Mesodermal cell (in vitro differentiated cells): ENCODE measurements around the gene CMTM8.

Experiments
- H3K27ac ChIP-seq: 2 replicates; pipeline ENCODE4 v1.7.0; 2013; ENCODE audit warnings: mild to moderate bottlenecking, low read depth, low read length, moderate library complexity; ENCODE audit not compliant: severe bottlenecking
- H3K36me3 ChIP-seq: 2 replicates; pipeline ENCODE4 v1.7.1; 2013; ENCODE audit warnings: mild to moderate bottlenecking, low read length, moderate library complexity; ENCODE audit not compliant: control insufficient read depth, insufficient read depth
- H3K4me1 ChIP-seq: one replicate; pipeline ENCODE4 v1.7.1; 2013; ENCODE audit warnings: mild to moderate bottlenecking, low read length; ENCODE audit not compliant: insufficient read depth, control insufficient read depth, poor library complexity, severe bottlenecking
- H3K4me3 ChIP-seq: 2 replicates; pipeline ENCODE4 v1.7.0; 2013; ENCODE audit warnings: low read length, control low read depth, mild to moderate bottlenecking; ENCODE audit not compliant: insufficient read depth, poor library complexity, severe bottlenecking; ENCODE audit errors: extremely low read depth
- H3K9me3 ChIP-seq: 2 replicates; pipeline ENCODE4 v1.7.1; 2013; ENCODE audit warnings: mild to moderate bottlenecking, low read length, moderate library complexity; ENCODE audit not compliant: control insufficient read depth
- WGBS, 2 experiments: methylation state at CpG; one replicate each; pipeline ENCODE4 v1.1.5; 2013; ENCODE audit warnings: missing lambda C conversion rate in 2 of 2; ENCODE audit not compliant: insufficient coverage in 2 of 2; 5-methylcytosine and 5-hydroxymethylcytosine counted together

CMTM8 gene

DNA sequence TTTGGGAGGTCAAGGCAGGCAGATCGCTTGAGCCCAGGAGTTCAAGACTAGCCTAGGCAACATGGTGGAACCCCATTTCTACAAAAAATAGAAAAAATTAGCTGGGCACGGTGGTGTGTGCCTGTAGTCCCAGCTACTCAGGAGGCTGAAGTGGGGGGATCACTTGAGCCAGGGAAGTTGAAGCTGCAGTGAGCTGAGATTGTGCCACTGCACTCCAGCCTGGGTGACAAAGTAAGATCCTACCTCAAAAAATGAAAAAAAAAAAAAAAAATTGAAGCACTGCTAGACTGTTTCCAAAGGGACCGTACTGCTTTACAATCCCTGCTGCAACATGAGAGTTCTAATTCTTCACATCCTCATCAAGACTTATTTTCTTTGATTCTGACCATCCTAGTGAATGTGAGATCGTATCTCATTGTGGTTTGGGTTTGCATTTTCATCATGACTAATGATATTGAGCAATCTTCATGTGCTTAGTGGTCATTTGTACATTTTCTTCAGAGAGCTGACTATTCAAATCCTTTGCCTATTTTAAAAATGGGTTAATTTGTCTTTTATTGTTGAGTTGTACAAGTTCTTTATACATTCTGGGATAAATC is 10.8 kb downstream of the CMTM8 start:
- Histone ChIP-seq H3K27ac (no peak overlapping the region), H3K9me3 (no peaks in the 10 kb centered on the region), H3K4me1 (no peaks in the 10 kb centered on the region), H3K4me3 (no peak overlapping the region), H3K36me3 (no peaks in the 10 kb centered on the region)
- WGBS, 2 experiments, result 100% methylated on average over 1 of the region's 4 CpGs; no CpG with 5 or more reads in 1 of the 2 experiments

DNA sequence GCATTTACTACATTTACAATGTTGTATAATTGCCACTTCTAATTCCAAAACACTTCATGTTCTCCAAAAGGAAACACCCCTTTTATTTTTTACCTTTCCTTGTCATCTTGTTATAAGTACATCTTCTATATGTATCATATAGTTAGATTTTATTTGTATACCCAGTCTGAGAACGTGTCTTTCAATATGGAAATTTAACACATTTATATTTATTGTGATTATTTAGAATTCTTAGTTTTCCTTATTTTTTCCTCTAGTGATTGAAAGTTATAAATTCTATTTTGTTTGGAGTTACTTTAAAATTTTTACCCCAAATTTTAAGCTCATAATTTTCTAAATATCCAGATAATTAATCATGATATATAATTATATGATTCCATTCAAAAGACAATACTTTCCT is 15.8 kb downstream of the CMTM8 start:
- H3K9me3 ChIP-seq, result no peaks in the 10 kb centered on the region
- WGBS, 2 experiments, result no CpG with 5 or more reads among the region's 1 CpG
- H3K4me3 ChIP-seq, result no peak overlapping the region
- H3K4me1 ChIP-seq, result no peaks in the 10 kb centered on the region
- H3K36me3 ChIP-seq, result no peaks in the 10 kb centered on the region
- H3K27ac ChIP-seq, result no peak overlapping the region

- H3K27ac ChIP-seq, result no peak overlapping the region
- WGBS, 2 experiments, result 89 to 100% methylated on average over 1 of the region's 2 CpGs
- no peak overlapping the region for H3K4me3 ChIP-seq
- no peaks in the 10 kb centered on the region for H3K36me3 ChIP-seq
- H3K9me3 ChIP-seq, result no peaks in the 10 kb centered on the region
- H3K4me1 ChIP-seq, result no peaks in the 10 kb centered on the region
Measured at GRCh38 chr3:32255345-32255744, 16.9 kb downstream of the CMTM8 start.

DNA sequence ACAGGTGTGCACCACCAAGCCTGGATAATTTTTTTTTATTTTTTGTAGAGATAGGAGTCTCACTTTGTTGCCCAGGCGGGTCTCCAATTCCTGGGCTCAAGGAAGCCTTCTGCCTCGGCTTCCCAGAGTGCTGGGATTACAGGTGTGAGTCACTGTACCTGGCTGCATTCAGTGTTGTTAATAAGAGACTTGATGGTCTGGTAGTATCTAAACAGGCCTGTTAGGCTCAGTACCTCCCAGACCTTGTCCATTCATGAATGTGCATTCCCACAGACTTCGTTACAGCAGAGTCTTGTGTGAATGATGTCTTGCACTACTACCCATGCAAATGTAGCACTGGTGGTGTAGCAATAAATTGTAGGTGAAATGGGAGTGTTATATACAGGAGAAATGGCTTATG is 17.7 kb downstream of the CMTM8 start:
- H3K36me3 ChIP-seq, result no peaks in the 10 kb centered on the region
- no peak overlapping the region for H3K27ac ChIP-seq
- 100% methylated on average over 1 to 3 of the region's 3 CpGs for WGBS, 2 experiments
- H3K4me1 ChIP-seq, result no peaks in the 10 kb centered on the region
- no peaks in the 10 kb centered on the region for H3K9me3 ChIP-seq
- H3K4me3 ChIP-seq, result no peak overlapping the region

DNA sequence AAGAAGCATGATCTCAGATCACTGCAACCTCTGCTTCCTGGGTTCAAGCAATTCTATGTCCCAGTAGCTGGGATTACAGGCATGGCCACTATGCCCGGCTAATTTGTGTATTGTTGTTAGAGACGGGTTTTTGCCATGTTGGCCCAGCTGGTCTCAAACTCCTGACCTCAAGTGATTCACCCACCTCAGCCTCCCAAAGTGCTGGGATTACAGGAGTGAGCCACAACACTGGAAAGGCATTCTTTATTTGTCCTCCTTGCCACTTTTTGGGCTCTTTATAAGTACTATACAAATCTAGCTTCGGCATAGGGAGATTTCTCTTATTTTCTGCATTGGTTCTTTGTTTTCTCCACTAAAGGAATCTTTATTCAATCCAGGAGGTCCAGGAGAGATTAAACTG is 18.6 kb downstream of the CMTM8 start:
- Histone ChIP-seq H3K9me3 (no peaks in the 10 kb centered on the region), H3K36me3 (no peaks in the 10 kb centered on the region), H3K4me3 (no peak overlapping the region), H3K27ac (no peak overlapping the region), H3K4me1 (no peaks in the 10 kb centered on the region)
- WGBS, 2 experiments, result 86% methylated on average over 3 of the region's 3 CpGs; no CpG with 5 or more reads in 1 of the 2 experiments

GRCh38 chr3:32257641-32258438 is 19.4 kb downstream of the CMTM8 start:
- Histone ChIP-seq H3K4me1 (no peaks in the 10 kb centered on the region), H3K9me3 (no peaks in the 10 kb centered on the region), H3K4me3 (no peak overlapping the region), H3K36me3 (no peaks in the 10 kb centered on the region), H3K27ac (no peak overlapping the region)
- WGBS, 2 experiments, result 95 to 96% methylated on average over 3 of the region's 6 CpGs

DNA sequence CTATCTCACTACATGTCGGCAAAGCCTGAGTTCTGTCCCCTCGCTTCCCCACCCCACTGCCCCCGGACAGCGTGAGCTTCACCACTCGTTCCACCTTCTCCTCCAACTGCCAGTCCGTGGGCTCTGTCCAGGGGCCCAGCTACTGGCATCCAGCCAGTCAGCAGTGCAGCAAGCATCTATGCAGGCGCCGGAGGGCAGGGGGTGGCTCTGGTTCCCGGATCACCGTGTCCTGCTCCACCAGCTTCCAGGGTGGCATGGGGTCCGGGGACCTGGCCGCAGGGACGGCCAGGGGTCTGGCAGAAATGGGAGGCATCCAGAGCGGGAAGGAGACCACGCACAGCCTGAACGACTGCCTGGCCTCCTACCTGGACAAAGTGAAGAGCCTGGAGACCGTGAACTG is 20.4 kb downstream of the CMTM8 start:
- no peaks in the 10 kb centered on the region for H3K36me3 ChIP-seq
- no peak overlapping the region for H3K4me3 ChIP-seq
- H3K4me1 ChIP-seq, result no peaks in the 10 kb centered on the region
- no peaks in the 10 kb centered on the region for H3K9me3 ChIP-seq
- 90 to 98% methylated on average over 12 to 17 of the region's 17 CpGs for WGBS, 2 experiments
- H3K27ac ChIP-seq, result no peak overlapping the region

DNA sequence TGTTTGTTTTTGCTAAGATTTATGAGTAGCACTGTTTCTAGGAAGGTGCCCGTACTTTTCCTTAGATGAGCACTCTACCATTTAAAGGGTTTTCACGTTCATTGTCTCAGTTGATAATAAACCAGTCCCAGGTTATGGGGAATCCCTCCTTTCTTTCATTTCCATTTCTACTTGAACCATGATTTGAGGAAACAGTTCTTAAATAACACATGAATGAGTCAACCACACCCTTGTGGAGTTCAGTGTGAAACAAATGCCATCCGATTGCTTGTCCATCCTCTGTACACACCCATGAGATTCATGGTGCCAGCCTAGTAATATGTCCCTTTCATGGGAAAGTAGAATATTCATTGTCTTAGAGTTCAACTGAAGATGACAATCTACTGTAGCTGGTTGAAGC is 23.1 kb downstream of the CMTM8 start:
- Histone ChIP-seq H3K36me3 (no peaks in the 10 kb centered on the region), H3K27ac (no peak overlapping the region)
- WGBS, 2 experiments, result 60 to 100% methylated on average over 1 of the region's 3 CpGs

DNA sequence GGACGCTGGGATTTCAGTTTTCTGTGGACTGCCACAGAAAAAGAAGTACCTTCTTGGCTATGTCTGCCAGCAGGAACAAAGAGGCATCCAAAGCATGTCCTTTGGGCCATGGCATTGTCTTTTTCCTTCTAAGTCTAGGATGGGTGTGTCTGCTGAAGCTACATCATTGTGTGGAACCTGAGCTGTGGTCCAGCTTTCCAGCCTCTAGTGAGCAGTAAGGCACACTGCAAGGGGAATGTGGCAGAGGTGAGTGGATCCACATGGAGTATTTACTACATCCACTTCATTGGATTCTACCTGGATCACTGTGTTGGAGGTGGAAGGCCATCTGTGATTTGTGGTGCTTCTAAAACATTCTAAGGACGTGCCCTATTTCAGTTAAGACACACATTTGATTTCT is 23.7 kb downstream of the CMTM8 start:
- no peaks in the 10 kb centered on the region for H3K4me1 ChIP-seq
- 100% methylated on average over 1 of the region's 2 CpGs for whole genome bisulfite sequencing, 2 experiments
- H3K36me3 ChIP-seq, result no peaks in the 10 kb centered on the region
- no peak overlapping the region for H3K4me3 ChIP-seq
- no peak overlapping the region for H3K27ac ChIP-seq
- no peaks in the 10 kb centered on the region for H3K9me3 ChIP-seq

More for the DNA sequence above, 23.1 kb downstream of the CMTM8 start:
- H3K9me3 ChIP-seq, result no peaks in the 10 kb centered on the region
- H3K4me1 ChIP-seq, result no peaks in the 10 kb centered on the region
- no peak overlapping the region for H3K4me3 ChIP-seq

DNA sequence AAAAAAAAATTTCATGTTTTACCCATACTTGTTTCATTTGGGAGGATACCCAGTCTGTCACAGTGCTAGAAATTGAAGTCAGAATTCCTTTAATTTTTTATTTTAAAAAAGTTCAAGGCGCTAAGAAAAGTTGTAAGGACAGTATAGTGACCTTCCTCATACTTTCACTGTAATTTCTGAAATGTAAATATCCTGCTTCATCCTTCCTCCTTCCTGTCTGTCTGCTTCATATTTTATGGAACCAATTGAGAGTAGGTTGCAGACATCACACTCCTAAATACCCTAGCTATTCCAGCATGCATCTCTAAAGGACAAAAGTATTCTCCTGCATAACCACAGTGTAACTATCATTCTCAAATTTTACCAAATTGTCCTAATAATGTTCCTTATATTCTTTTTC is 35.8 kb downstream of the CMTM8 start:
- no peak overlapping the region for H3K27ac ChIP-seq
- WGBS, 2 experiments, result no CpG with 5 or more reads among the region's 1 CpG

DNA sequence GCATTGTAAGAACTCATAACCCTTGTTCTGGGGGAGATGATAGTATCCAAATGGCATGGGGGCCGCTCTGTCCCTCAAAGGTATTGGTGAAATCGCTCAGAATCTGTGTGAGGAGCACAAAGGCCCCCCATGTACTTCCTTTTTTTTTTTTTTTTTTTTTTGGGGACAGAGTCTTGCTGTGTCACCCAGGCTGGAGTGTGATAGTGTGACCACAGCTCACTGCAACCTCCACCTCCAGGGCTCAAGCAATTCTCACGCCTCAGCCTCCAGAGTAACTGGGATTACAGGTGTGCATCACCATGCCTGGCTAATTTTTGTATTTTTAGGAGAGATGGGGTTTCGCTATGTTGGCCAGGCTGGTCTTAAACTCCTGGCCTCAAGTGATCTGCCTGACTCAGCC is 37.0 kb downstream of the CMTM8 start:
- Histone ChIP-seq H3K27ac (no peak overlapping the region), H3K36me3 (no peaks in the 10 kb centered on the region), H3K4me1 (no peaks in the 10 kb centered on the region), H3K9me3 (no peaks in the 10 kb centered on the region), H3K4me3 (no peak overlapping the region)
- WGBS, 2 experiments, result 96 to 100% methylated on average over 1 to 2 of the region's 4 CpGs

More for the DNA sequence above, 35.8 kb downstream of the CMTM8 start:
- no peaks in the 10 kb centered on the region for H3K36me3 ChIP-seq
- H3K4me1 ChIP-seq, result no peaks in the 10 kb centered on the region
- H3K4me3 ChIP-seq, result no peak overlapping the region
- no peaks in the 10 kb centered on the region for H3K9me3 ChIP-seq
